ENCODE measurements around the gene TOM1L2.

- TF ChIP-seq POLR2AphosphoS5 (IDR thresholded peaks at IDR 0.05) = no peak
- TF ChIP-seq CTCF (IDR thresholded peaks at IDR 0.05; ENCODE audit: poor library complexity, severe bottlenecking) = no peak
These were observed 11.6 kb upstream of the TOM1L2 start for GRCh38 chr17:17983776-17984175.

Measured in neural cell (in vitro differentiated cells).